Liver (tissue), 9 donors: ENCODE measurements around the gene SWAP70. TPM values are rescaled to one million over a fixed set of nuclear protein-coding genes. Genes with fewer than 3 reads are reported as not detected.

Experiments
- DNase-seq: peaks from one replicate; pipeline ENCODE4 v3.0.0-alpha.2; 2017; ENCODE audit warnings: low spot score
- H3K27ac ChIP-seq, 2 donors: one replicate each; pipeline ENCODE4 v1.7.0; 2013; ENCODE audit warnings: inconsistent platforms in 2 of 2, low read length in 2 of 2, control low read depth in 1 of 2, low read depth in 1 of 2, mild to moderate bottlenecking in 1 of 2
- H3K27me3 ChIP-seq, 4 donors: one replicate each; pipeline versions ENCODE4 v1.6.1 to v1.7.0; 2013; ENCODE audit warnings: low read length in 3 of 4, inconsistent platforms in 1 of 4, mild to moderate bottlenecking in 1 of 4, moderate library complexity in 1 of 4; ENCODE audit not compliant: control insufficient read depth in 4 of 4, insufficient read depth in 4 of 4
- H3K36me3 ChIP-seq, 4 donors: one replicate each; pipeline versions ENCODE4 v1.6.1 to v1.7.0; 2013; ENCODE audit warnings: low read length in 3 of 4, mild to moderate bottlenecking in 3 of 4, low read depth in 1 of 4, moderate library complexity in 1 of 4; ENCODE audit not compliant: control insufficient read depth in 4 of 4, insufficient read depth in 3 of 4
- H3K4me1 ChIP-seq, 4 donors: one replicate each; pipeline versions ENCODE4 v1.6.1 to v1.7.0; 2013; ENCODE audit warnings: low read length in 3 of 4, mild to moderate bottlenecking in 3 of 4, moderate library complexity in 1 of 4; ENCODE audit not compliant: control insufficient read depth in 4 of 4, insufficient read depth in 4 of 4
- H3K4me3 ChIP-seq, 3 donors: one replicate each; pipeline versions ENCODE4 v1.6.1 to v1.7.0; 2013; ENCODE audit warnings: low read length in 3 of 3, control low read depth in 1 of 3, low read depth in 1 of 3, mild to moderate bottlenecking in 1 of 3
- H3K9ac ChIP-seq, 2 donors: one replicate each; pipeline ENCODE4 v1.7.0; 2013; ENCODE audit warnings: low read length in 2 of 2, mild to moderate bottlenecking in 2 of 2, moderate library complexity in 2 of 2, control low read depth in 1 of 2, low read depth in 1 of 2
- H3K9me3 ChIP-seq, 4 donors: one replicate each; pipeline versions ENCODE4 v1.6.1 to v1.7.0; 2013; ENCODE audit warnings: low read length in 3 of 4; ENCODE audit not compliant: control insufficient read depth in 4 of 4
- CTCF ChIP-seq: fragments of 150-350 bp; IDR thresholded peaks from 2 replicates; pipeline ENCODE4 v1.5.1; 2017; ENCODE audit warnings: improper control_type of control experiment, low read depth, low read length; ENCODE audit not compliant: missing input control
- EGR1 ChIP-seq, 2 donors: IDR thresholded peaks; 2 replicates each; pipeline ENCODE4 v1.6.1; 2016 to 2018; ENCODE audit warnings: antibody characterized with exemption in 2 of 2, low read depth in 2 of 2
- FOXA1 ChIP-seq: IDR thresholded peaks from 2 replicates; pipeline ENCODE4 v1.6.1; 2016; ENCODE audit warnings: antibody characterized with exemption
- FOXA2 ChIP-seq: IDR thresholded peaks from 2 replicates; pipeline ENCODE4 v1.6.1; 2016; ENCODE audit warnings: antibody characterized with exemption
- GABPA ChIP-seq, 2 donors: IDR thresholded peaks in 1 of 2; conservative IDR thresholded peaks in 1 of 2; 2 replicates each; pipeline ENCODE4 v1.6.1; 2016; ENCODE audit warnings: antibody characterized with exemption in 2 of 2, mild to moderate bottlenecking in 1 of 2, moderate library complexity in 1 of 2
- HNF4A ChIP-seq, 2 donors: conservative IDR thresholded peaks; 2 replicates each; pipeline ENCODE4 v1.6.1; 2016; ENCODE audit warnings: antibody characterized with exemption in 2 of 2, mild to moderate bottlenecking in 2 of 2
- HNF4G ChIP-seq: IDR thresholded peaks from 2 replicates; pipeline ENCODE4 v1.6.1; 2016; ENCODE audit warnings: antibody characterized with exemption
- JUND ChIP-seq, 2 donors: IDR thresholded peaks; 2 replicates each; pipeline ENCODE4 v1.6.1; 2016; ENCODE audit warnings: antibody characterized with exemption in 2 of 2
- NR2F2 ChIP-seq: IDR thresholded peaks from 2 replicates; pipeline ENCODE4 v1.6.1; 2016; ENCODE audit warnings: antibody characterized with exemption
- RAD21 ChIP-seq, 2 donors: IDR thresholded peaks; 2 replicates each; pipeline ENCODE4 v1.6.1; 2016; ENCODE audit warnings: antibody characterized with exemption in 2 of 2, mild to moderate bottlenecking in 2 of 2
- RXRA ChIP-seq, 2 donors: IDR thresholded peaks; 2 replicates each; pipeline ENCODE4 v1.6.1; 2017 to 2018; ENCODE audit warnings: antibody characterized with exemption in 2 of 2, mild to moderate bottlenecking in 1 of 2
- SP1 ChIP-seq: IDR thresholded peaks from 2 replicates; pipeline ENCODE4 v1.6.1; 2018; ENCODE audit warnings: antibody characterized with exemption, mild to moderate bottlenecking
- TAF1 ChIP-seq: conservative IDR thresholded peaks from 2 replicates; pipeline ENCODE4 v1.6.1; 2016; ENCODE audit warnings: antibody characterized with exemption, mild to moderate bottlenecking
- YY1 ChIP-seq: IDR thresholded peaks from 2 replicates; pipeline ENCODE4 v1.6.1; 2016; ENCODE audit warnings: antibody characterized with exemption, mild to moderate bottlenecking
- WGBS: extraction: QIAGEN DNeasy Blood & Tissue Kit; methylation state at CpG from one replicate; pipeline ENCODE4 v1.1.7; 2013; 5-methylcytosine and 5-hydroxymethylcytosine counted together
- polyA plus RNA-seq, 2 donors: library from polyadenylated mRNA; stranded (reverse) in 1 of 2; unstranded in 1 of 2; fragments of 200-250 nt in 1 of 2; fragments of >200 nt in 1 of 2; fragmentation: Nextera tagmentation in 1 of 2; extraction: Ambion mirVana in 1 of 2; gene quantifications; one replicate each; pipeline versions ENCODE4 v1.2.1 to v1.2.3, GENCODE V29; 2013 to 2015
- total RNA-seq, 2 donors: library from RNA; depleted of rRNA; stranded (reverse); fragments of >200 nt; gene quantifications; one replicate each; pipeline ENCODE4 v1.2.3, GENCODE V29; 2014
- TF ChIP-seq, protein P1 (sequence below): IDR thresholded peaks from 2 replicates; pipeline ENCODE4 v1.6.1; 2016; ENCODE audit warnings: antibody characterized with exemption, mild to moderate bottlenecking
- TF ChIP-seq, protein P2 (sequence below): IDR thresholded peaks from 2 replicates; pipeline ENCODE4 v1.6.1; 2016; ENCODE audit warnings: antibody characterized with exemption
- TF ChIP-seq, protein P3 (sequence below): IDR thresholded peaks from 2 replicates; pipeline ENCODE4 v1.6.1; 2016; ENCODE audit warnings: antibody characterized with exemption
- TF ChIP-seq, protein P4 (sequence below): IDR thresholded peaks from 2 replicates; pipeline ENCODE4 v1.6.1; 2016; ENCODE audit warnings: antibody characterized with exemption
- donor health status: healthy.
- donor health status: healthy.
- donor health status: healthy.
- donor health status: healthy.
- donor health status: healthy.

SWAP70 gene
- total and polyA plus RNA-seq, 4 donors = 4.0 to 8.4 (median 5.8) TPM

DNA sequence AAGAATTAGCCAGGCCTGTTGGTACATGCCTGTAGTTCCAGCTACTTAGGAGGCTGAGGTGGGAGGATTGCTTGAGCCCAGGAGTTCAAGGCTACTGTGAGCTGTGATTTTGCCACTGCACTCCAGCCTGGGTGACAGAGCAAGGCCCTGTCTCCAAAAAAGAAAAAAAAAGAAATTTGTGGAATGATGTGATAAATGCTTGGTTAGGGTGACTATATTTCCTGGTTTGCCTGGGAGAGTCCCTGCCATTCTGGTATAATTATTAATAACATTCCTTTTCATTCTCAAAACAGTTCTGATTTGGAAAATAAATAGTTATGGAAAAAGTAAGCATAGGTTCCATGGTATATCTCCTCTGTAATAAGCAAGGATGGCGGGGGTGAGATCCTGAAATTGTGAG, 74.8 kb downstream of the SWAP70 start:
- Histone ChIP-seq H3K4me3 (no peak overlapping the region), H3K27me3 (no peaks in the 10 kb centered on the region), H3K9me3 (no peaks in the 10 kb centered on the region), H3K27ac (no peak overlapping the region), H3K4me1 (no peaks in the 10 kb centered on the region), H3K9ac (no peak overlapping the region), H3K36me3 (peaks cover 0 to 1% (median 0%) of the 10 kb centered on the region in 4 donors)
- TF ChIP-seq, protein P1, sequence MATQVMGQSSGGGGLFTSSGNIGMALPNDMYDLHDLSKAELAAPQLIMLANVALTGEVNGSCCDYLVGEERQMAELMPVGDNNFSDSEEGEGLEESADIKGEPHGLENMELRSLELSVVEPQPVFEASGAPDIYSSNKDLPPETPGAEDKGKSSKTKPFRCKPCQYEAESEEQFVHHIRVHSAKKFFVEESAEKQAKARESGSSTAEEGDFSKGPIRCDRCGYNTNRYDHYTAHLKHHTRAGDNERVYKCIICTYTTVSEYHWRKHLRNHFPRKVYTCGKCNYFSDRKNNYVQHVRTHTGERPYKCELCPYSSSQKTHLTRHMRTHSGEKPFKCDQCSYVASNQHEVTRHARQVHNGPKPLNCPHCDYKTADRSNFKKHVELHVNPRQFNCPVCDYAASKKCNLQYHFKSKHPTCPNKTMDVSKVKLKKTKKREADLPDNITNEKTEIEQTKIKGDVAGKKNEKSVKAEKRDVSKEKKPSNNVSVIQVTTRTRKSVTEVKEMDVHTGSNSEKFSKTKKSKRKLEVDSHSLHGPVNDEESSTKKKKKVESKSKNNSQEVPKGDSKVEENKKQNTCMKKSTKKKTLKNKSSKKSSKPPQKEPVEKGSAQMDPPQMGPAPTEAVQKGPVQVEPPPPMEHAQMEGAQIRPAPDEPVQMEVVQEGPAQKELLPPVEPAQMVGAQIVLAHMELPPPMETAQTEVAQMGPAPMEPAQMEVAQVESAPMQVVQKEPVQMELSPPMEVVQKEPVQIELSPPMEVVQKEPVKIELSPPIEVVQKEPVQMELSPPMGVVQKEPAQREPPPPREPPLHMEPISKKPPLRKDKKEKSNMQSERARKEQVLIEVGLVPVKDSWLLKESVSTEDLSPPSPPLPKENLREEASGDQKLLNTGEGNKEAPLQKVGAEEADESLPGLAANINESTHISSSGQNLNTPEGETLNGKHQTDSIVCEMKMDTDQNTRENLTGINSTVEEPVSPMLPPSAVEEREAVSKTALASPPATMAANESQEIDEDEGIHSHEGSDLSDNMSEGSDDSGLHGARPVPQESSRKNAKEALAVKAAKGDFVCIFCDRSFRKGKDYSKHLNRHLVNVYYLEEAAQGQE = no peak
- TF ChIP-seq TAF1 = no peak
- TF ChIP-seq JUND (IDR thresholded peaks at IDR 0.05) = no peak
- TF ChIP-seq, protein P2, sequence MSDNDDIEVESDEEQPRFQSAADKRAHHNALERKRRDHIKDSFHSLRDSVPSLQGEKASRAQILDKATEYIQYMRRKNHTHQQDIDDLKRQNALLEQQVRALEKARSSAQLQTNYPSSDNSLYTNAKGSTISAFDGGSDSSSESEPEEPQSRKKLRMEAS = no peak
- TF ChIP-seq RXRA (IDR thresholded peaks at IDR 0.05) = no peak
- no peak for DNase-seq
- whole genome bisulfite sequencing = 99% methylated on average over 1 of the region's 1 CpG

DNA sequence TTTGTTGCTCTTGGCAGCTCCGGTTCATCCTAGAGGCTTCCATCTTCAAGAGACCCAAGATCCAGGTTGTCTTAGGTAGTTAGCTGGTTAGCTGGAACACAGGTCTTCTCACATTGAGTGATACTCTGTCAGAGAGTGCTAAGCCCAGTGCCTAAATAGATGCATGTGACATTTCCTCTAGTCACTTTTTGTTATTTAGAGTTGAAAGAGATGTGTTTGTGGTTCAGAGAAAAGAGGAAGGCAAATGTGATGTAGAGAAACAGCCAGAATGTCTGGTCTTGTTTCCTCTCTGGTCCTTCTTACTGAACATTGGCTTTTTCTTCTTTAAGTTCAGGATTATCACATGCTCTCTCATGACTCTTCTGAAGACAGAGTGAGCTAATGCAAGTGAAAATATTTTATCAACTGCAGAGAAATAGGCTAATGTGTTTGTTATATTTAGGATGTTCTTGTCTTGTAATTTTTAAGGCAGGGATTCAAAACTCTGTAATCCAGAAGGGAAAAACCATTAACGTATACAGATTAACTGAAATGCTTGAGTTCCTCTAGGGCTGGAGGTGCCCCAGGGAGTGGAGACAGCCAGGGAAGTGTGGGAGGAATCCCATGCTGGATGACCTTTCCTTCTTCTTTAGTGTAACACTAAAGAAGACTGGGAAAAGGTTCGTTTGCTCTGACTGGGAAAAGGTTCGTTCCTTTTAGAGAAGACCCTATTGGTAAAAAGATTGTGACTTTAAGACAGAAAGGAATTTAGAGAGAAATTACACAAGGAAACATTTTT, 75.4 kb downstream of the SWAP70 start:
- H3K36me3 ChIP-seq = peaks cover 0 to 1% (median 0%) of the 10 kb centered on the region in 4 donors
- H3K9ac ChIP-seq = no peak overlapping the region

More for the DNA sequence above, 75.4 kb downstream of the SWAP70 start:
- 91% methylated on average over 4 of the region's 4 CpGs for WGBS
- no peaks in the 10 kb centered on the region for H3K4me1 ChIP-seq
- no peaks in the 10 kb centered on the region for H3K9me3 ChIP-seq
- DNase-seq = no peak
- TF ChIP-seq HNF4A (conservative IDR thresholded peaks at IDR 0.05) = no peak
- no peak for TF ChIP-seq FOXA1
- no peak for TF ChIP-seq CTCF
- TF ChIP-seq, protein P3, sequence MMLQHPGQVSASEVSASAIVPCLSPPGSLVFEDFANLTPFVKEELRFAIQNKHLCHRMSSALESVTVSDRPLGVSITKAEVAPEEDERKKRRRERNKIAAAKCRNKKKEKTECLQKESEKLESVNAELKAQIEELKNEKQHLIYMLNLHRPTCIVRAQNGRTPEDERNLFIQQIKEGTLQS = no peak
- TF ChIP-seq EGR1 (IDR thresholded peaks at IDR 0.05; ENCODE audit: low read depth in 2 of 2) = no peak
- TF ChIP-seq, protein P2 = no peak
- no peak for TF ChIP-seq SP1
- TF ChIP-seq RAD21 (IDR thresholded peaks at IDR 0.05) = no peak
- TF ChIP-seq TAF1 = no peak
- TF ChIP-seq GABPA (IDR thresholded peaks at IDR 0.05 in 1 of 2, conservative IDR thresholded peaks at IDR 0.05 in 1 of 2) = no peak
- TF ChIP-seq JUND (IDR thresholded peaks at IDR 0.05) = no peak
- TF ChIP-seq, protein P1 = no peak
- TF ChIP-seq HNF4G = no peak
- TF ChIP-seq, protein P4, sequence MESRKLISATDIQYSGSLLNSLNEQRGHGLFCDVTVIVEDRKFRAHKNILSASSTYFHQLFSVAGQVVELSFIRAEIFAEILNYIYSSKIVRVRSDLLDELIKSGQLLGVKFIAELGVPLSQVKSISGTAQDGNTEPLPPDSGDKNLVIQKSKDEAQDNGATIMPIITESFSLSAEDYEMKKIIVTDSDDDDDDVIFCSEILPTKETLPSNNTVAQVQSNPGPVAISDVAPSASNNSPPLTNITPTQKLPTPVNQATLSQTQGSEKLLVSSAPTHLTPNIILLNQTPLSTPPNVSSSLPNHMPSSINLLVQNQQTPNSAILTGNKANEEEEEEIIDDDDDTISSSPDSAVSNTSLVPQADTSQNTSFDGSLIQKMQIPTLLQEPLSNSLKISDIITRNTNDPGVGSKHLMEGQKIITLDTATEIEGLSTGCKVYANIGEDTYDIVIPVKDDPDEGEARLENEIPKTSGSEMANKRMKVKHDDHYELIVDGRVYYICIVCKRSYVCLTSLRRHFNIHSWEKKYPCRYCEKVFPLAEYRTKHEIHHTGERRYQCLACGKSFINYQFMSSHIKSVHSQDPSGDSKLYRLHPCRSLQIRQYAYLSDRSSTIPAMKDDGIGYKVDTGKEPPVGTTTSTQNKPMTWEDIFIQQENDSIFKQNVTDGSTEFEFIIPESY = no peak
- TF ChIP-seq FOXA2 = no peak
- TF ChIP-seq NR2F2 = no peak
- no peak for TF ChIP-seq RXRA (IDR thresholded peaks at IDR 0.05)
- TF ChIP-seq YY1 = no peak
- H3K27ac ChIP-seq = no peak overlapping the region
- no peaks in the 10 kb centered on the region for H3K27me3 ChIP-seq
- H3K4me3 ChIP-seq = no peak overlapping the region
